Posterior vena cava (tissue), 2 donors: ENCODE data around the gene SCG3. TPM values are rescaled to one million over a fixed set of nuclear protein-coding genes. Genes with fewer than 3 reads are reported as not detected.

Experiments
- DNase-seq: peaks from one replicate; pipeline ENCODE4 v3.0.0-alpha.2; 2020; ENCODE audit warnings: low spot score
- intact Hi-C, 2 donors: fragments of 100-400 bp; cut with DNase I; formaldehyde crosslinking; loops; one replicate each; pipeline versions ENCODE4 v1.14.1 to v1.14.2; 2022 to 2023
- total RNA-seq, 2 donors: library from RNA; stranded (reverse); fragmentation: NEBNext Ultra II Directional; extraction: Animal tissue kit (Norgen Biotek cat#: 25700); gene quantifications; one replicate each; pipeline ENCODE4 v1.2.1, GENCODE V29; 2021
- donor health status: DM: yes; HTN: yes; CAD: no.
- donor health status: DM: yes; HTN: yes; CAD: no.

SCG3 gene
- total RNA-seq, 2 donors from 2014 or later, result 0.14 to 0.46 TPM

DNA sequence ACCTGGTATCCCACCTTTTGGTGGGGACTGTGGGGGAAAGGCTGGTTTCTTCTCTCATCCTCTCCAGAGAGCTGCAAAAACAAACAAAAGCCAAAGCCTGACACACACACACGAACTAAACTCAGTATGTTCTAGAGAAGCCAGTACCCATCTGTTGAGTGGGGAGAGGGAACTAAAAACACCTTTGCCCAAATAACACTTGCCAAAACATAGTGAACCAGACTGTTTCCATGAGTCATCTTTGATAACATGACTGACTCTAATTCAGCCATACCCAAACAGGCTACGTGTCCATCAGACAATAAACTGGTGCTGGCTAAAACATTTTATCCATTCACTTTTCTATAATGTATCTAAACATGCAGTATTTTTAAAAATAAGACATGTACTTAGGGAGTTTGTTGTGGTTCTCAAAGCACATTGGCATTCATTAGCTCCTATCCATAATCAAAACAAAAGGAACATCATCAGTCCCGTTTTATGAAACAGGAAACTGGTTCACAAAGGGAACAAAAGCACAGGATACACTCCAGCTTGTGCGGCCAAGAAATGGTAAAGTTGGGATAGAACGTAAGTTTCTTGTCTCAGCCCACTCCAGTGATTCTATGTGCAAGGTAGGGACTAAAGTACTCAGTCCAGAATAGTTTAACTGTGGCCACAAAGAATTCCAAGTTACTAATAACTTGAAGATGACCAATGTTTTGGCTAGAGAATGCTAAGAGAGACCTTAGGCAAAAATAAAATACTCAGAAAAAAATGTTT is 40.1 kb downstream of the SCG3 start:
- intact Hi-C loops, result no loop called here
- no peak for DNase-seq

DNA sequence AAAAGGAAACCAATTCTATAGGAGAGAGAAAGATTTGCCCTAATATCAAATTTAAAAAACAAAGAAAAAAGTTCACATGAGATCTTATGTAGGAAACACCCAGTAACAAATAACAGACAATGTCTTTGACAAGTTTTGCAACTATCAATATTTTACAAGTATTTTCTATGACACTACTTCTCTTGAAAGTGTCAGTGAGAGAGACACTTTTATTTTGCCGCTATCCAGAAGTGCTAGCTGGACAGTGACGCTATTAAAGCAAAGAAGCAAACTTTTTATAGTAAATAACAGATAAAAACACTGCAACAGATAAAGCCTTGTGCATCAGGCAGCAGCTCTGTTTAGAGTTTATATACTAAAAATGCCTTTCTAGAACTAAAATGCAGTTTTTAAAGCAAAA is 42.9 kb downstream of the SCG3 start:
- DNase-seq, result no peak
- intact Hi-C loops, result no loop called here

DNA sequence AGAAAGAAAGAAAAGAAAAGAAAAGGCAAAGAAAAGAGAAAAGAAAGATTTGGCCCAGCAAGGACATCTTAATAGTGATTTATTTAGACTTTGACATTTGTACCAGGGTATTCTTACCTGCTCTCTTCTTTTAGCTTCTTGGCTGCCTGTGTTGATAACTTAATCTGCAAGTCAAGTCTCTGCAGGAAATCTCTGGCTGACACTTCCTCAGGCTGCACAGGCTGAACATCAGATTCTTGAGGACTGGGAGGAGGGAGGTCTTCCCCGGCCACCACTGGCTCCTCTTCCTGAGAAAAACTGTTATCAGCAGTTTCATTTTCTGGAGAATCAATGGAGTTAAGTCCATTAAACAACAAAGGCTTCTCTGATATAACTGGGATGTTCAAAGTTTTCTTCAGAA is 43.4 kb downstream of the SCG3 start:
- DNase-seq, result no peak
- intact Hi-C loops, result no loop called here

DNA sequence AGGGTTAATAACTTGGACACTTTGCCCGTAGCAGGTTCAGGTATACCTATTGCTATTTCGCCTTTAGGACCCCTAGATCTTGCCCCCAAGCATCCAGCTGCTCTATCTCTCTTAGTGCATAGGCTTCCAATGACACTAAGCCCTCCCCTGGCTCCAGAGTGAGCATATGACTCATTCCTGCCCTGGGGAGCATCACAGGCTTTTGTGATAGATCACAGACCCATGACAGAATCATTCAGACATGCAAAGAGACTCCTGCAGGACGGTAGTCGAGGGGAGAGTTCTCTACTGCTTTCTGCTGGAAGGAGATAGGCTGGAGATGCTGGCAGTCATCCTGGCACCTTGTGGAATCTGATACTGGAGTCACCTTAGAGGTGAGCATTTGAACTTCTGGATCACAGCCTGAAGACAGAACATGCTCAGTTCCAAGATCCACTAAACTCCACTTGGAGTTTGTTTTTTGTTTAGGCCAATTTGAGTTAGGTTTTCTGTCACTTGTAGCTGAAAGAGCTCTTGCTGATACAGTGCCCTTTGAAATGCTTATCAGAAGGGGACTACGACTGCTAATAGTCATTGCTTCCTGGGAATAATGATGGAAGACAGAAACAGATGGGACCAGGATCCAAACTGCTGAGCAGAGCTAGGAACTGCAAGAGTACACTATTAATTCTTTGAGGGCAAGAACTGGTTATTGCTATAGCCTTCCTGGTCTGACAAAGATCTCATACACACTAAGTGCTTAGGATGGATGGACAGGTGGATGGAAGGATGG is 45.2 kb downstream of the SCG3 start:
- intact Hi-C loops, result no loop called here

DNA sequence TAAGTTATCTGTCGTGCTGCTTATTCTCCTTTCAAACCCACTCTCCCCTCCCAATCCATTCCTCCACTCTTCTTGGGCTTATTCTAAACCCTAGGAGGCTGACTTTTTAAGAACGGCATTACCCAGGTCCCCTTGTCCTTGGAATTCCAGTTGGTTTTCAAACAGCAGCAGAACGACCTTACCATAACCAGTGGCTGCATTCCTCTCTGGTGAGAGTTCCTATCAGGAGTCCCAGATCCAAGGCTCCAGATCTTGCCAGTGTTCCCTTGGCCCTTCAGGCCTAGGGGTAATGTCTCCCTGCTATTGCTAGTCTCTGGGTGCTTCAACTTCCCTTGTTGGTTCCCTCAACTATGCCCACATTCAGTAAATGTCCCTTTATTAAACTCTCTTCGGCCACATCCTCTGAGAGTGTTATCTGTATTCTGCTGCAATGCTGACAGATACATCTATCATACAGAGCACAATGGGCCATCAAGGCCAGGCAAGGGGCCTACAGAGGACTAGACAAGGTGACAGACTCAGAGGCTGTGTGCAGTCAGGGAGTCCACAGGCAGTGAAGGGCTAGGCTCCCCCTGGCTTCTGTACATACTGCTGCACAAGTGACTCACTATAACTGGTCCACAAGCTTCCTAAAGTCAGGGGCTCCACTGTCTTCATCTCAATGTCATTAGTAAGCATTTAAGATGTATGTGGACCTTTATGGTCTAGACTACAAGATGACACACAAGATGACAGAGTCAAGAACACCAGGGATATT is 46.0 kb downstream of the SCG3 start:
- intact Hi-C loops, result no loop called here
- no peak for DNase-seq

More for the DNA sequence above, 45.2 kb downstream of the SCG3 start:
- DNase-seq, result no peak

DNA sequence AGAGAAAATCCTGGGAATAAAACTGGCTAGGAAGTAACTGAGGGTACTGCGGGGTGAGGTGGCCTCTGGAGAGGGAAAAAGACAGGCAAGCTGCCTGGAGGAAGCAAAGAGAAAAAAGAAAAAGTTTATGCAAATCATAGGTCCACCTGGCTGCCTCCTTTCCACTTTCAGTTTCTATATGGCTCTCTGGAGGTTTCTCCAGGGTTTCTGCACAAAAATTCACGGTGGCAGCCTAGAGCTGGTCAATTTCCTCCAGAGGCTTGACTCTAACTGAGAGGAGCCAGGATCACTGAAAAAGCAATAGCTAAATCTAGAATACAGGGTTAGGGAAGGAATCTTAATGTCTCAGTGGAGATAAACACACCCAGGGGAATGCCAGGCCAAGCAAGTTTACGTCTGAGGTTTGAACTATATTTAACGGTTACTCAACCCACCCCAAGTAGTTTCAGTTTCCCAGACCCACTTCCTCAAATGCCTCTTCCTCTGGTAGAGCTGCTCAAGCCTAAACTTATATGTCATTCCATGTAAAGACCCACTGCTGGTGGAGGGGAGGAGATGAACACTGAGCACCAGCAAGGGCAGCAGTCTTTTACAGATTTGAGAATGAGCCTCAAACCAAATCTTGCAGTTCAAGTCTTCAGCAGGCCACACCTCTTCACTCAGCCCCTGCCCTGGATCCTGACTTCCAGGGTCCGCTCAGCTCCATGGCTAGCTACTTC is 50.4 kb downstream of the SCG3 start:
- intact Hi-C loops, result no loop called here

DNA sequence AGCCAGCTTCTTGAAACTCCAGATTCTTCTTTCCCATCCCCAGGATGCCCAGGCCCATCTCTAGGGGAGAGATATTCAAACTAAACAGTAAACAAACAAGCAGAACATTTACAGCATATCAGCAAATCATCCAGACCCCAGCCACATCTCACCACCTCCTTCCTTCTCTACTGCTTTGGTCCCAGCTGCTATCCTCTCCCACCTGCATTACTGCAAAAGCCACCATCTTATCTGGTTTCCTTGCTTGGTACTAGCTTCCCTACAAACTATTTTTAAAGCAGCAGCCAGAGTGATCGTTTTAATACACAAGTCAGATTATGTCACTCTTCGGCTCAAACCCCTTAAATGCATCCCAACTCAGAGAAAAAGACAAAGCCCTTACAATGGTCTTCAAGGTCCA is 51.3 kb downstream of the SCG3 start:
- DNase-seq, result no peak
- intact Hi-C loops, result no loop called here

More for the DNA sequence above, 50.4 kb downstream of the SCG3 start:
- DNase-seq, result no peak

DNA sequence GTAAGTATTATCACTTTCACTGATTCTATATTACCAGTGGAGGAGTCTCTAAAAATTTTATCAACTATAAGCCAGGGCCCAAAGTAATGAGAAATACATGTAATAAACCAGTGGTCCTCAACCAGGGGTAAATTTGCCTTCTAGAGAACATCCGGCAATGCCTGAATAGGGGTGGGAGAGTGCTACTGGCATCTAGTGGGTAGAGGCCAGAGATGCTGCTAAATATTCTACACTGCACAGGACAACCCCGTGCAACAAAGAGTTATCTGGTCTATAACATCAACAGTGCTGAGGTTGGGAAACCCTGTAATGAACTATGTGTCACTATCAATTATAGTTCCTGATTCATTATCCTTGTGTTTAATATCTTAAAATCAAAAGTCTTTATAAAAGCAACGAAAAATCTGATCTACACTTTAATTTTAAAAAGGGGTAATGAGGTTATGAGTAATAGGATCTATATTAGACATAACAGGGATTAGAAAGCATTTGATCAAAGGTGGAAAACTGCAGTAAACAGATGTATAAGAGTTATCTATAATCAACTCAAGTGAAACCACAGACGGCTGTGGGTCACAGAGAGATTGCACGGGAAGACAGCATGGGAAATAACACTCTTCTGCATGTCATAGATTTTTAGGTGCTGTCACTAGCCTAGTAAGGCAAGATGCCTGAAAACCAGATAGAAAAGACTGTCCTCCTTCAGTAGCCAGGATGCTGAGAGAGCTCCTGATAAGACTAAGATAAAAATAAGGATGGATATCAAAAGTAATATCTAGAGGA is 54.1 kb downstream of the SCG3 start:
- no peak for DNase-seq
- intact Hi-C loops, result no loop called here

DNA sequence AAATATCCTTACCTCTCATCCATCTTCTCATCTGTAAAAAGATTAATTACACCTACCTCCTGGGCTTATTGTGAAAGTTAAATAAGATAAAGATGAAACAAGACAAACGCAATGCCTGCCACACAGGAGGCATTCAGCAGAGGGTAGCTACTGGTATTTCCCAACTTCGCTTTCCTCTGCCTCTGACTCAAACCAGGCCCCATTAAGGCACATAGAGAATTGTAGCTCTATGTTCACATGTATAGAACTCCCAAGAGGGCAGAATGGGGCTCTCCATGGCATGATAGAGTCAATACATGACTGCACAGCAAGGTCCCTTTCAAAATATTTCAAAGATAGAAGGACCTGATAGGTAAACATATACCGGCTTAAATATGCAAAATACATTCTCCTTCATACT is 54.8 kb downstream of the SCG3 start:
- DNase-seq, result no peak
- intact Hi-C loops, result no loop called here

DNA sequence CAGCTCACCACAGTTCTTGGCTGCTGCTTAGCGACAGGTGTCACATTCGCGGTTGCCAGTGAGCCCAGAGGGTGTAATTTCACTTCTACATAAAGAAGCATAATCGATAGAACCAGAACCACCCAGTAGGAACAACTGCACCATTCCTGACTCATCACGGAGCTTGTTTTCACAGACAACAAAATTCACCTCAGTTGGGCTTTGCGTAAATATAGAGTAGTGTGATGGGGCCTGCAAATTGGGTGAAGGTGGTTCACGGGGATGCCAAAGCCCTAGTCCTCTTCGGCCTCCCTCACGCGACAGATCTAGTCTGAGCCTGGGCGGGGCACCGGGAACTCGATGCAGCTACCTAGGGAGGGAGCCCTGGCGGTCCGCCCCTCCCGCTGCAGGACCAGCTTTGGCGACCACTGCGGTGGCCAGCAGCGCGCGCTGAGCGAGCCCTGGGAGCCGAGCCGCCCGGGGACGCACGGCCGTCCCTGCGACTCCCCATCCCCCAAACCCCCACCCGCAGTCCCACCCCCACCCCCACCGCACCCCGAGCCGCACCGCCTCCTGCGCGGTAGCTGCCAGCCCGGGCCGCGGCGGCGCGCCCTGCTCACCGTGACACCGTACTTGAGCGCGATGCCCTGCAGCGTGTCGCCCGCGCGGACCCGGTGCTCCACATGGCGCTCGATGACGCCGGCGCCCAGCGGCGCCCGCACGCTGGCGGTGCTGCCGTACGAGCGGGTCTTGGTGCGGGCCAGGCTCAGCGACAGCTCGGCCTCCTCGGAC is 55.6 kb downstream of the SCG3 start:
- intact Hi-C loops, result no loop called here
- peak; percentile 82 for DNase-seq

DNA sequence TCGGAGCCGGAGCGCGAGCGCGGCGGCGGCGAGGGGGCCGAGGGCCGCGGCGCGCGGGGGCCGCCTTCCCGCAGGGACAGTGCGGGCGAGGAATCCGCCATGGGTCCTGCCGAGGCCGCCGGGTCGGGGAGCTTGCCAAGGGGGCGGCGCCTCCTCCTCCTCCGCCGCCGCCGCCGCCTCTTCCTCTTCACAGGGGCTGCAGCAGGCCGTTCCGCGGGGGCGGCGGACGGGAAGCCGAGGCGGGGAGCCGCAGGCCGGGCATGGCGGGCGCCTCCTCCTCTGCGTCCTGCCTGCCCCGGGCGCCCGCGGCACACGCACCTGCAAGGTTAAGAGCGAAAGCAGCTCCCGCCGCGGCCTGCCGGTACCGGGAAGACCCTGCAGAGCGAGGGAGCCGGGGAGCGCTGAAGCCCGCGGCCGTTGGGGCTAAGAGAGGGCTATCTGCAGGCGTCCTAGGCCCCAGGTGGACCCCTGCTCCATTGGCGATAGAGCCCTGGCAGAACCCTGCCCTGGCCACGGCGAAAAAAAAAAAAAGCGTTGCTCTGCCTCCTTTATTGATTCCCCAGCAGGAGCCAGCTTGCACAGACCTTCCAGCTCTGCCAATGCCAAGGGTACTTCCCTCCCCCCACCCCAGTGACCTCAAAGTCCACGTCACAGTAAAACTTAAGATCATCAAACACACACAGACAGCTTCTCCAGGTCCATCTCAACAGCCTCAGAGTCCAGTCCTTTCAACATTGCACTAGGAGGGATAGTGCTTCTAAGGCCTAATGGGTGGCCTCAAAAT is 56.4 kb downstream of the SCG3 start, which contains the start of gene LYSMD2:
Gene LYSMD2, minus strand, starts transcription at position 134 of the 784 bp plus-strand sequence. Its CDS starts 33 bp downstream, at position 101.
- intact Hi-C loops, result no loop called here
- DNase-seq, result peak; percentile 94

DNA sequence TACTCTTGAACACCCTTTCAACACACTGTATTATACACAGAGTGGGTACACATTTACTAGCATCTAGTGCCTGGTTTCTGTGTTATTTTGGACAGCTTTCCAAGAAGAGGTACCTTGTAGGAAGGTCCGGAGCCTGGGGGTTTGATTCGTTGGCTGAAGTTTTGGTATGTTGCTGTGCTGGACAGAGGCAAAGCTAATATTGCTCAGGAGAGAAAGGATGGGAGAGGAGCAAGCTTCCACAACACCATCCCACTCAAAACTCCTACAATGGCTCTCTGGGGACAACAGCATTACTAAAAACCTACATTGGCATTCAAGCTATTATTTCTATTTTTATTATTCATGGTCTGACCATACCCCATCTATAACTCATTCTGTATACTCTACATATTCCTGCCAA is 57.2 kb downstream of the SCG3 start:
- intact Hi-C loops, result no loop called here
- no peak for DNase-seq

DNA sequence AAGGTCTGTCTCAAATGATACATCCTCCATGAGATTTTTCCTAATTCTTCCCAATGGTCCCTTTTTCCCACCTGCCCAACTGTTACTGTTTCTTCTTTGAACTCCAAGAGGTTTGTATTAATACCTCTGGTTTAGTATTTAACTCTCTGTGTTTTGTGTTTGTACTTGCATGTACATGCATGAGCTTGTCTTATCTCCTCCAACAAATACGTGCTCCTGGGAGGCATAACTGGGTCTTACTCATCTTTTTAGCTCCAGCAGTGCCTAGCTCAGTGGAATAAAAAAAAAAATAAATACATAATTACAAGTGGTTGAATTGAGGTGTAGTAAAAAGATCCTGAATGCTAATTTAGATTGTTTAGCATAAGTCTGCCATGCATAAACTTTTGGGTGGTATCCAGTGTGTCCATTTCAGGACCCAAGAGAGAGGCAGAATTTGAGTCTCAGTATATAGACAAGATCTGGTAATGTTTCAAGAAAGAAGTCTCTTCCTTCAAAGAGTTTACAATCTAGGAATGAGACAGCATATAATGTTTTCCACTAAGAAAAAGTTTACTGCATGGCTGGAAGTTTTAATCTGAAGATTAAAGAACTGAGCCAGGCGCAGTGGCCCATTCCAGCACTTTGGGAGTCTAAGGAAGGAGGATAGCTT is 57.9 kb downstream of the SCG3 start:
- intact Hi-C loops, result no loop called here
- no peak for DNase-seq

DNA sequence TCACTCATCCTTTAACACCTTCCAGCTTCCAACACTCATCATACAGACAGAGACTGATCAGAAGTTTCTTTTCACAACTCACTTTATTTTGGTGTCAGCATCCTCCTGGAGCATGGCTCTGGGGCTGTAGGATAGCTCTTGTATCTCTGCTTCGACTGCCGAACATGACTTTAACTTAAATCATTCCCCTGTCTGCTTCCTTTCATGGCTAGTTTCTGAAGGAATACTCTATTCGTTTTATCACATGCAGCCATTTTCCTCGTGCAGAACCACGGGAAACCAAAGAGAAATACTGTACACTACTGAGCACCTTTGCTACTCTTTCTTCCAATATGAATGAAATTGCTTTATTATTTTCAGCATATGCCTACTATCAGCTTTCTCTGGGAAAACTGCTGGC is 68.0 kb downstream of the SCG3 start:
- intact Hi-C loops, result no loop called here
- no peak for DNase-seq

DNA sequence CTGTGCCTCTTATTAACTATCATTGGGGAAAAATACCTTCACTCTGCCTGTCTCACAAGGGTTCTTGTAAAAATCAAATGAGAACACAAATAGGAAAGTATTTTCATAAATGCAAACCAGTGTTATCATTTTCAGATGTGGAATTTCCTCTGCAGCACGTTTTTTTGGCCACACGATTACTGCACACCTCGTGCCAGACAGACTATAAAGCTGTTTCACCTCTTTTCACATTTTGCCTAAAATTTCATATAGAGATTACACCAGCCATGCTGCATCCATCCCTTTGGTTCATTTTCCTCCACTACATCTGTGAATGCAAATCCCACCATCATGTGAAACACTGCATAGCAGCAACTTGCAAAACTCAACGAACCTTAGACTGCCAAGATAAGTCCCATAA is 68.9 kb downstream of the SCG3 start:
- intact Hi-C loops, result no loop called here
- no peak for DNase-seq

DNA sequence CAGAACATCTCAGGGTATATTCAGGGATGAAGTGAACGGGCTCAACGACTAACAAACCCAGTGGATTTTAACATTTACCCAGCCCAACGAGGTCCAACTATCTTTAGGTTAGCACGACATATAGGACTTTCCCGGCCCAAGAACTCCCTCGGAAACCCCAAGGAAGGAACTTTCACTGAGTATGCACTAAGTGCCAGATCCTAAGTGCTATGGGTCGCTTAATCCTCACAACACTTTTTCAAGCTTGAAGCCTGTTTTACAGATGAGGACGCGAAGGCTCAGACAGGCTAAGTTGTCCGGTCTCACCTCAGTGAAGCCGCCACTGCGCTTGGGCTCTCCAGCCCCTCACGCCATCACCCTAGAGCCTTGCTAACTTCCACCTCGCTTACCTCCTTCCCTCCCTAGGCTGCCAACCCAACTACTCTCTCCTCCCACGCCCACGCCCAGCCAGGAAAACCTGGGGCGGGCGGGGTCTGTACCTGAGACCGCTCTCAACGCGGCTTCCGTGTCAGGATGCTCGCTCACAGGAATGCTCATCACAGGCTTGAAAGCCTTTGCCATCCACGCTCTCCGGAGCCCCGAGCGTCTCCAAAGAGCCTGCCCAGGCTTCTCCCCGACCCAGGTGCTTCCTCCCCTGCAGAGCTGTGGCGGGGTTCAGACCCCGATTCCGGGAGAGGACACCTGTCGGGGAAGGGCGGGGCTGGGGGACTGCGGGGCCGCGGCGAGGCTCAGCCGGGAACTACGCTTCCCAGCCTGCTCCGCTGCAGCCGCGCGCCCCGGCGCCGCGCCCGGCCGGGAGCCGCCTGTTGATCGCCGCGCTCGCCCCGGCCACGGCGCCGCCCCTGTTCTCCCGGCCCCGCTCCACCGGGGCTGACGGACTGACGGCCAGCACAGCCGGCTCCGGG is 69.7 kb downstream of the SCG3 start, which contains the start of gene TMOD2:
Gene TMOD2, plus strand, starts transcription at position 806 of the 905 bp plus-strand sequence. CDS start 14,845 bp downstream, outside the sequence.
- intact Hi-C loops, result no loop called here
- DNase-seq, result no peak
